GM18873 (cell line): ENCODE measurements around the gene OPCML.

ENCODE experiments used
- ATAC-seq: cut with Tn5 transposase; IDR thresholded peaks from one replicate; pipeline ENCODE4 v1.9.1; 2021; ENCODE audit warnings: mild to moderate bottlenecking, moderate library complexity, moderate number of reproducible peaks; ENCODE audit not compliant: unreplicated experiment, low FRiP score

OPCML gene

DNA sequence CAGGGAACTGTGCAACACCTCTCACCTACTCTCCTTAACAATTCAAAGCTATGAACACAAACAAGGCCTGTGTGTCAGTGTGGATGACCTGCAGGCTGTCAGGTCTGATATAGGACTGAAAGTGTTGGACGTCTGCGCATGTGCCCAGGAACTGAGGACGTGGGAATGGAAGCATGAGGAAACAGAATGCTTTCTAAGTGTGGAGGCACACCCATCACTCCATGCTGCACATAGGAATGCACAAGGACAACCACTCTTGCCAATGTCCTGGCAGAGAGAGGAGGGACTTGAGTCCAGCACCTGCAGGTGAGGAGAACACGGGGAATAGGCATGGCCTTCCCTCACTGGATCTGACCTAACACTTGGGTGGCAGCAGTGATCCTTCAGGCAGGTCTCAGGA lies 874.3 kb downstream of the OPCML start:
- no peak for ATAC-seq

DNA sequence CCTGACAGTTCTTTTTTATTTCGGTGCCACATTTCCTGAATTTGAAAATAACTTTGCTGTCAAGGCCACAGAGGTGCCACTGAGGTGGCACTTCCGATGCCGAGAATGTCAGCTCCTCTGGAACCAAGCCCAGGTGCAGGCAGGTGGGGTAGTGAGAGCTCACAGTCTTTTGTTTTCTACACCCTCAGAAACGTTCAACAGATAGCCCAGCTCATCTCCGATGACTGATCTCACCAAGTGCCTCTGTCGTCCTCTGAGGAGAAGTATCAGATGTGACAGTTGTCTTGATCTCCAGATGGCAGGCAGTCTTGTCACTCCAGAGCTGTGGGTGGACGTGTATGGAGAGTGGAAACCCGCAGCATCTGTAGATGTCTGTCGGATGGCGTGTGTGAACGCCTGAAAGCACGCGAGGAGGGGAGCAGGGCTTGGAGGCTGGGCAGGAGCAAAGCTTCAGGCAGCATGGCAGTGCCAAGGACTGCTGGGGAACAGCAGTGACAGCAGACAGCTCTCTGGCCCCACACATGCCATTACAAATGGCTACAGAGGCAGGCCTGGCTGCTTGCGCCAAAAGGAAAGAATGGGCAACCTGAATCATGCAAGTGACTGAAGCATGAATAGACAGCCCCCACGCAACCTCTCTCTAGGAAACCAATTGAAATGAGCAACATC lies 877.0 kb downstream of the OPCML start:
- ATAC-seq = no peak

- no peak for ATAC-seq
These were observed 879.1 kb downstream of the OPCML start for GRCh38 chr11:132653237-132653636.

GRCh38 chr11:132650969-132651720 lies 881.2 kb downstream of the OPCML start:
- no peak for ATAC-seq

GRCh38 chr11:132649277-132649676 lies 883.0 kb downstream of the OPCML start:
- ATAC-seq = no peak

GRCh38 chr11:132648851-132649250 lies 883.5 kb downstream of the OPCML start:
- no peak for ATAC-seq

DNA sequence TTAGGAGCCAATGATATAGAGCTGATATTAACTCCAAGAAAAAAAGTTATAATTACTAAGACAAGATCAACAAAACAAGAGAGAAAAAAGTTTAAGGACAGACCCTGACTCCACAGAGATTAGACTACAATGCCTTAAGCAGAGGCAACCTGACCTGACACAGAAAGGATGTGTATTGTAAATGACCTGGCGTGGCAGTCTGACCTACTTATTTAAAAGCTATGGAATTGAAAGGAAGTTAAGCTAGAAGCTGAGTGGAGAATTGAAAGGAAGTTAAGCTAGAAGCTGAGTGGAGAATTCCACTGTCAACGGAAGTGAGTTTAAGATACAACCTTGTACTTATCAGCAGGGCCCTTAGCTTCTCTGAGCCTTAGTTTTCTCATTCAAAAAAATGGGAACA lies 885.4 kb downstream of the OPCML start:
- no peak for ATAC-seq

DNA sequence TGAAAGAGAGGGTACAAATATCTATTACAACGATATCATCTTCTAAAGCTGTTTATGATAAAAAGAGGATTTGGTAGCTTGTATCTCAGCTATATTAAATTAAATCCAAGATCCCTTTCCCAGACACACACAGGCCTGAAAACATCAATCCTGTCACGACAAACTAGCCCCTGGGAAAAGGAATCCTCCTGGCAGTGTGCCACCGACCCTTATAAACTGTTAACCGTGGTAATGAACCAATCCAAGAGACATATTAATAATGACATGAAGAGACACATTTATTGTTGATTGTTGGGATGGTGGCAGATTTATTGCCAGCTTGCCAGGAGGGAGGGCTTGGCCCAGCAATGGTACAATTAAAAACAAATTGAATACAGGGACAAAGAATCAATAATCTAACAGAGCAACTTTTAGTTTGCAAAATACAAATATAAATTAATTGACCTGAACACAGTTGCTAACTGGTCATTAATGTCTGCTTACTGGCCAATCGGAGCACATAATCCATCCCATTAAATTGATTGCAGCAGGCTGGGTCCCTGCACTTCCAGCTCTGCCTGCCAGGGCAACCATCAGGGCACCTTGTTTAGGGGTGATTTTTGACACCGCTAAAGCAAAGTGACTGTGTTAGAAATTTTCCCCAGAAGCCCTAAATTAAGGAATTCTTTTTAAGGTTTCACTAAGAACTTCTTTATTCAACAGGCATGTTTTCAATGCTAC lies 887.6 kb downstream of the OPCML start:
- no peak for ATAC-seq

- no peak for ATAC-seq
These were observed 889.1 kb downstream of the OPCML start for GRCh38 chr11:132643239-132643638.

- ATAC-seq = no peak
These were observed 891.3 kb downstream of the OPCML start for GRCh38 chr11:132640952-132641351.

GRCh38 chr11:132639986-132640385 lies 892.3 kb downstream of the OPCML start:
- ATAC-seq = no peak

DNA sequence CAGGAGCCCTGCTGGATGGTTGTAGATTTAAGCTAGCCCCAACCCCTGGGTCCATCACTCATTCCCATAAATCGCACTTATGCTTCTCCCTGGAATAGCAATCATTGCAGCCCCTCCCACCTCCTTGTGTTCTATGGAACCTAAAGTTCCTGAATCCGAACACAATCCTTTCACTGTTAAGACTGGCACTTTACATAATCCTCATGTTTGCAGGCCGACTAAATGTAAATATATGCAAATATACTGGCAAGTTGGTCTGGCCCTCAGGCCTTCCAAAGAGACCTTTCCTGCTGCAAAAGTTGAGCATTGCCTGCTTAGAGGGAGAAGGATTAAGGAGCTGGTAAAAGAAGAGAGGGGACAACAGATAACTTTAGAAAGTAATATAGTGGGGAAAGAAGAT lies 892.9 kb downstream of the OPCML start:
- no peak for ATAC-seq

DNA sequence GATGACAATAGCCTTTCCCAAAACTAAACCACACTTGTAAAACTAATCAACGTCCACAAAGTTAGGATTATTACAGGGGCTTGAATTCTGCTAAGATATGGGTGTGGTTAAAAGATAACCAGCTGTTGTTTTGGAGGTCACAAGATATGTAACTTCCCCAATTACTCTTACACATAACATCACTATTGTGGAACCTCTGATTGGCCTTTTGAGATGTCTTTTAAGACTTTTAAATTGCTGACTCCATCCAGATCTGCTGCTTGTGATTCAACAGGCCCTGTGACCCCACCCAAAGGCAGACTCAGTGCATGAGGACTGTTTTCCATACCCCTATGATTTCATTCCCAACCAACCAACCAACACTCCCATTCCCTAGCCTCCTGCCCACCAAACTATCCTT lies 893.9 kb downstream of the OPCML start:
- no peak for ATAC-seq

GRCh38 chr11:132636523-132636922 lies 895.8 kb downstream of the OPCML start:
- no peak for ATAC-seq

GRCh38 chr11:132632641-132633124 lies 899.6 kb downstream of the OPCML start:
- no peak for ATAC-seq

DNA sequence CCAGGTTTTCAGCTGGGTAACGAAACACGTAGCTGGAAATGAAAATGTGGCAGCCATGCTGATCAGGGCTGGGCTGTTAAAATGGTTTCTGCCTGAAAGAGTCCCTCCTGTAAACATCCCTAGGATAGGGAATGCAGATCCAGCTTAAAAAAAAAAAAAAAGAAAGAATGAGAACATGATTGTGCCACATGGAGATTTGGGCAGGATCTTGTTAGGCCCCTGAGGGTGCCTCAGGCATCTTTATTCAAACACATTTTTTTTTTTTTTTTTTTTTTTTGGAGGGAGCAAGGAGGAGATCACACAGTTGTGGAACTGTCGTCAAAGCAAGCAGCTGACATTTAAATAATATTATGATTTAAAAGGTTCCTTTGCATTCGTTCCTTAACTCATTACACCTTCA lies 900.3 kb downstream of the OPCML start:
- ATAC-seq = no peak

- no peak for ATAC-seq
These were observed 904.3 kb downstream of the OPCML start for GRCh38 chr11:132627981-132628380.

DNA sequence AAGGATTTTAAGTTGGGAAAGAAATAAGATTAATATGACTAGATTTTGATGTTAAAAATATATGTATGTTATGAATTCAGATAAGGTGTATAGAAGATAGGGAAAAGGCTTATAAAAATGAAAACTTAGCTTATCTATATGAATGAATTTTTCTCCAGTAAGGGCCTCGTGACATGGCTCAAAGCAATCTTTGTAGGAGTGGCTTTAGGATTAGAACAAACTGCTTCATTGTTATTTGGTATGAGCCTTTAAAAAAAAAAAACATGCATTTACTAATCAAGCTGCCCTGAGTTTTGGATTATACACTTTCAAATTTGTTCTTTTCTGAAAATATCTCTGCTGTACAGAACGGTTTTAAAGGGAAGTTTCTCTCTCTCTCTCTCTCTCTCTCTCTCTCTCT lies 905.9 kb downstream of the OPCML start:
- no peak for ATAC-seq

GRCh38 chr11:132623511-132623910 lies 908.8 kb downstream of the OPCML start:
- ATAC-seq = no peak

GRCh38 chr11:132621976-132622580 lies 910.2 kb downstream of the OPCML start:
- ATAC-seq = no peak

DNA sequence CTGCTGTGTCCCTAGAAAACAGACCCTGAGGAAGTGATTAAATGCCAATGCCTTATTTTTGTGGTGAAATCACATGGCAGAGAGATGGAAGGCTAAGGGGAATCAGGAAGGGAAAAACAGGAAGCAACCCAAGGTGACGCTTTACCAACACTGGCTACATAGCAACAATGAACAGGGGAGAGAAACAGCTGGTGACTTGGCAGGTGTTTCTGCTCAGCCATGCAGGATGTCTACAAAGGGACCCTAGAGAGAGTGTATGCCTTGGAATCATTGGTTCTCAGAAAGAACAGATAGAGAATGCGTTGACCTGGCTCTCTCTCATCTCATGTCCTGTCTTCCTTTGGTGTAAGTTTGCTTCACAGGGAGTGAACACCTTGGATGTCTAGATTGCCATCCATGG lies 911.9 kb downstream of the OPCML start:
- ATAC-seq = no peak
